ENCODE data around the gene DAB2IP.

GRCh38 chr9:121809356-121810050, 158.1 kb downstream of the DAB2IP start:
- TF ChIP-seq CTCF (conservative IDR thresholded peaks at IDR 0.05 in 1 of 2, IDR thresholded peaks at IDR 0.05 in 1 of 2; ENCODE audit: low read depth in 1 of 2, low read length in 2 of 2): no peak
- TF ChIP-seq EZH2 (IDR thresholded peaks at IDR 0.05; ENCODE audit: low read length, missing control alignments): no peak
